ENCODE data around the gene PNN. TPM values are rescaled to one million over a fixed set of nuclear protein-coding genes. Genes with fewer than 3 reads are reported as not detected.

PNN gene
- total and polyA plus RNA-seq, 2 of the 8 experiments (the other 6 are each of a cell fraction or from before 2014, with no cell fraction given), result 27.5 to 121 TPM

GRCh38 chr14:39179042-39179441 is 4.0 kb downstream of the PNN start:
- Histone ChIP-seq H3K18ac (ENCODE audit: extremely low read depth, low read length) (no peak overlapping the region), H3K23me2 (ENCODE audit: low read depth, low read length) (peaks cover 2% of the 10 kb centered on the region; the same call in 1 of the 2 replicates), H3K23ac (ENCODE audit: insufficient read length) (no peak overlapping the region), H3K36me3 (ENCODE audit: control insufficient read depth in 2 of 4, insufficient read depth in 4 of 4, low read length in 3 of 4) (peaks cover 40 to 83% (median 67%) of the 10 kb centered on the region in 4 experiments), H2BK20ac (ENCODE audit: low read length) (no peak overlapping the region), H3K4me1 (replicated peaks in 1 of 4; ENCODE audit: control insufficient read depth in 3 of 4, insufficient read depth in 4 of 4, low read length in 3 of 4) (no peaks in the 10 kb centered on the region; a peak in 1 of 7 replicates), H3K27me3 (replicated peaks in 1 of 4; ENCODE audit: control insufficient read depth in 3 of 4, extremely low read depth in 1 of 4, insufficient read depth in 3 of 4, low read length in 3 of 4) (no peaks in the 10 kb centered on the region), H2AK5ac (ENCODE audit: low read depth, low read length) (no peak overlapping the region), H3K79me2 (ENCODE audit: control insufficient read depth in 1 of 2, insufficient read depth in 2 of 2, low read length in 2 of 2) (peaks cover 8 to 52% of the 10 kb centered on the region in 2 experiments), H4K5ac (ENCODE audit: insufficient read length, low read depth, low read length) (no peak overlapping the region), H3K4ac (replicated peaks; ENCODE audit: insufficient read length, low read depth, low read length) (no peak overlapping the region), H3K27ac (ENCODE audit: low read depth, low read length) (no peak overlapping the region), H4K8ac (ENCODE audit: extremely low read depth, insufficient read depth, low read length) (no peak overlapping the region; the same call in 1 of the 2 replicates), H2BK5ac (ENCODE audit: low read depth, low read length) (no peak overlapping the region), H4K20me1 (replicated peaks in 1 of 2; ENCODE audit: control insufficient read depth in 1 of 2, insufficient read depth in 2 of 2, low read length in 2 of 2) (peaks cover 7 to 8% of the 10 kb centered on the region in 2 experiments), H2BK12ac (ENCODE audit: low read depth, low read length) (no peak overlapping the region), H2AFZ (ENCODE audit: low read length) (no peak overlapping the region), H3K4me2 (ENCODE audit: insufficient read depth in 1 of 2, low read depth in 2 of 2, low read length in 2 of 2) (no peak overlapping the region), H3K14ac (ENCODE audit: insufficient read length) (no peak overlapping the region), H3K56ac (replicated peaks; ENCODE audit: insufficient read length, low read depth, low read length) (no peak overlapping the region), H2BK15ac (ENCODE audit: low read length) (no peak overlapping the region), H3K79me1 (ENCODE audit: low read depth, low read length) (no peaks in the 10 kb centered on the region; the same call in none of the 2 replicates), H4K91ac (replicated peaks; ENCODE audit: insufficient read length, low read length) (no peak overlapping the region), H3K4me3 (ENCODE audit: extremely low read depth in 1 of 4, insufficient read depth in 2 of 4, low read depth in 3 of 4, low read length in 4 of 4) (no peak overlapping the region), H3K9me3 (ENCODE audit: insufficient read depth in 2 of 2, low read depth in 1 of 2, low read length in 1 of 2) (no peaks in the 10 kb centered on the region), H2BK120ac (replicated peaks; ENCODE audit: low read depth, low read length) (no peak overlapping the region), H3K9ac (replicated peaks in 1 of 4; ENCODE audit: extremely low read depth in 1 of 4, low read depth in 3 of 4, low read length in 3 of 4) (no peak overlapping the region)
- no peak for DNase-seq (ENCODE audit: low read depth in 1 of 2, low spot score in 2 of 2)
- ChIA-PET CTCF (ENCODE audit: partially characterized antibody) (interaction anchor here (0.6 to 0.9 kb wide), 2 partner anchors 25 to 39 kb away, joined by 3 read pairs; no protein-coding TSS in a partner anchor), POLR2A (ENCODE audit: partially characterized antibody) (interaction anchor here (0.6 to 13.8 kb wide), 12 partner anchors 6 to 204 kb away, joined by 3 to 219 read pairs (median 6); partner anchors contain the start of genes PNN, SEC23A and TRAPPC6B)
- TF ChIP-seq SIX5 (IDR thresholded peaks at IDR 0.05; ENCODE audit: low read depth, low read length), result no peak
- WGBS, 2 experiments (ENCODE audit: extremely low coverage in 1 of 2, insufficient coverage in 1 of 2, insufficient read length in 1 of 2, insufficient replicate concordance in 2 of 2, low coverage in 1 of 2, low lambda C conversion rate in 2 of 2, missing lambda C conversion rate in 1 of 2), result 98% methylated on average over 6 of the region's 6 CpGs; no CpG with 5 or more reads in 1 of the 2 experiments
- no peak for FAIRE-seq
